HG02798 (cell line): ENCODE data around the gene VAV3.
"Not testable (repeated sequence)": the region's sequence is repeated elsewhere in the genome, so short reads cannot be mapped to it uniquely, and the experiment has no call there.

Experiments used
- ATAC-seq: cut with Tn5 transposase; IDR thresholded peaks from one replicate; pipeline ENCODE4 v1.9.1; 2021; ENCODE audit warnings: mild to moderate bottlenecking; ENCODE audit not compliant: unreplicated experiment, poor library complexity

VAV3 gene

DNA sequence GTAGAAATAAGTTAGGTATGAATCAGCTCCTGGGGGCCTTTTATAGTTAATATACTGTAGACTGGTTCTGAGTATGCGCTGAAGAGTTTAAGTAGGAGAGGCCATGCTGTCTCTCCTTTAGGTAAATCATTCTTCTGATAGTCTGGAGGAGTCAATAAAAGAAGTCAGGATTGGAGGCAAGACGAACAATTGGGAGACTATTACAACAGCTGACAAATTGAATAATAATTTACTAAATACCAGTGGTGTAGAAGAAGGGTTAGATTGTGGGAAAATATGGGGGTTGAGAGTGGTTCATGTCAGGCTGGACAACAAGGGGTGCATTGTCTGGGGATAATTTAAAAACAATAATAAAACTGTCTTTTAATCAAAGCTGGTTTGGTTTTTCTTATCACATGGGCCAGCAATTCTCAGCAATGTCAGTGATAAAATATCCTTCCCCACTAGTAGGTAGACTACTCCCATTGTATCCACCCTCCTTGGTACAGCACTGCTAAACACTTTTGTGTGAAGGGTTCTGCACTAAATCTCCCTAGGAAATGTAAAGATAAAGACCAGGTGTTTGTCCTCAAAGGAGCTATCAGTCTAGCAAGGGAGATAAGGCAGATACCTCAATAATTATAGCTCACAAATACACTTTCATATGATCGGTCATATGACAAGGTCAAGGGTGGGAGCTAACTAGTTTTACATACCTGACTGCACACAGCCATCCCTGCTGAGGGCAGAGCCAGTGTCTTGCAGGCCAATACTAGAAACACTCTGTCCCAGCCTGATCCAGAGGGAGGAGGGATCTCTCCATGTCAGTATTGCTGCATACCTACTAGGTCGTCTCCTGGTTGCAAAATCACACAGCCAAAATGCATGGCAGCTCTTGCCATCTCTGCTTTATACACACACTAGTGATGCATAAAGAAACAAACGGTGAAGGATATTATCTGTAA lies 299.7 kb downstream of the VAV3 start:
- no peak for ATAC-seq

DNA sequence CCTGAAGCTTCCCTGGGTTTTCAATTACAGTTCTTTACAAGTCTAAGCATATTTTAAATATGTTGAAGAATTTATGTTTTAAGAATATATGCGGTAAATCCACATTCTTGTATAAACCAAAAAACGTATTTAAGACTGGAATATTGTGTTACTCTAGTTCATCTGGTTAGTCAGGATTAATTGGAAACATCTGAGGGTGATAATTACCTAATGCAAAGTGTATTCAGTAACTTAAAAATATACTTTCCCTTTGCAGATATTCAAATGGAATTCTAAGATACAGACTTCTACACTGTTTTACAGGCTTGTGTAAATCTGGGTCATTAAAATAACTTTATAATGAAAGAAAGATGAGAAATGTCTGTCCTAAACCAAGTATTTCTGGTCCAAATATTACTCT lies 302.0 kb downstream of the VAV3 start:
- no peak for ATAC-seq

- no peak for ATAC-seq
Observed at GRCh38 chr1:107661158-107661557, 303.8 kb downstream of the VAV3 start.

DNA sequence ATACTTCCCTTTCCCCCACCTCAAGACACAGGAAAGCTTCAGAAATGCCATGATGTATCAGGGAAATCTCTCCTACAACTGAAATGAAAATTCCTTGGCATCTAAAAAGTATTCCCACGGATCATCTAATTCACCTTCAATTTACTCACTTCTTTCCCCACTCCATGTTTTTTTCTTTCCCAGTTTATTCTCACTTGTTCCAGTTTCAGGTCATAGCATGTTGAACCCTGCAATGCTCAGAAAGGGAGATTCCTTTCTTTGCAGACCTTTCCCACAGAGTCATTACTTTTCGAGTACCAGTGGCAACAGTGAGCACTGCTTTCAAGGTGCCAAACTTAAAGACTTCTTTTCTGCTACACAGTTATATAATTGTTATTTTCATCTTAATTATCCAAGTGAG lies 305.0 kb downstream of the VAV3 start:
- no peak for ATAC-seq

GRCh38 chr1:107657356-107657755 lies 307.6 kb downstream of the VAV3 start:
- no peak for ATAC-seq

DNA sequence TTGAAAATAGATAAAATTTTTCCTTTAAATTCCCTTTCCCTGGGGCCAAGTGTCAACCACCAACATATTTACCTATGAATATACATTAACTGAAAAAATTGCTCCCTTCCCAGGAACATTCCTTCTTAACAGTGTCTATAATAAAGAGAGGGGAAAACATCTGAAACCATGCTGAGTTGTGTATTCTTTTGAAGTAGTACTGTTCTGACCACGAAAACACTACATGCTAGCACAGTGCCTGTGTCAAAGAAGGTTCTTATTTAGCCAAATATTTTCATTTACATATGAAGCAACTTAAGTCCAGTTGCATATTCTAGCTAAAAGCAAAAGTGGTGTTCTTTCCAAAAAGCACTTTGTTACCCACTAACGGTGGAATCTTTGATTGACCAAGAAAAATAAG lies 311.2 kb downstream of the VAV3 start:
- no peak for ATAC-seq

- no peak for ATAC-seq
Observed at GRCh38 chr1:107653005-107653404, 312.0 kb downstream of the VAV3 start.

DNA sequence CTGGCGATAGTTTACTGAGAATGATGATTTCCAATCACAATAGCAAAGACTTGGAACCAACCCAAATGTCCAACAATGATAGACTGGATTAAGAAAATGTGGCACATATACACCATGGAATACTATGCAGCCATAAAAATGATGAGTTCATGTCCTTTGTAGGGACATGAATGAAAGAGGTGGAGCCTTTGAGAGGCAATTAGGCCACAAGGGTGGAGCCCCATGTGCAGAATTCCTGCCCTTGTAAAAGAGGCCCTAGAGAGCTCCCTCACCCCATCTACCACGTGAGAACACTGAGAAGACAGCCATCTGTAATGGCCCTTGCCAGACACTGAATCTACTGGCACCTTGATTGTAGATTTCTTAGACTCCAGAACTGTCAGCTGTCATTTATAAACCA lies 314.2 kb downstream of the VAV3 start:
- ATAC-seq = not testable (repeated sequence)

- no peak for ATAC-seq
Observed at GRCh38 chr1:107649023-107649422, 316.0 kb downstream of the VAV3 start.

GRCh38 chr1:107648071-107648470 lies 316.9 kb downstream of the VAV3 start:
- no peak for ATAC-seq

GRCh38 chr1:107647012-107647411 lies 318.0 kb downstream of the VAV3 start:
- ATAC-seq = no peak

GRCh38 chr1:107643766-107644165 lies 321.2 kb downstream of the VAV3 start:
- no peak for ATAC-seq

- ATAC-seq = no peak
Observed at GRCh38 chr1:107640207-107640606, 324.8 kb downstream of the VAV3 start.

GRCh38 chr1:107637101-107637500 lies 327.9 kb downstream of the VAV3 start:
- ATAC-seq = no peak

GRCh38 chr1:107633596-107633995 lies 331.4 kb downstream of the VAV3 start:
- ATAC-seq = no peak

DNA sequence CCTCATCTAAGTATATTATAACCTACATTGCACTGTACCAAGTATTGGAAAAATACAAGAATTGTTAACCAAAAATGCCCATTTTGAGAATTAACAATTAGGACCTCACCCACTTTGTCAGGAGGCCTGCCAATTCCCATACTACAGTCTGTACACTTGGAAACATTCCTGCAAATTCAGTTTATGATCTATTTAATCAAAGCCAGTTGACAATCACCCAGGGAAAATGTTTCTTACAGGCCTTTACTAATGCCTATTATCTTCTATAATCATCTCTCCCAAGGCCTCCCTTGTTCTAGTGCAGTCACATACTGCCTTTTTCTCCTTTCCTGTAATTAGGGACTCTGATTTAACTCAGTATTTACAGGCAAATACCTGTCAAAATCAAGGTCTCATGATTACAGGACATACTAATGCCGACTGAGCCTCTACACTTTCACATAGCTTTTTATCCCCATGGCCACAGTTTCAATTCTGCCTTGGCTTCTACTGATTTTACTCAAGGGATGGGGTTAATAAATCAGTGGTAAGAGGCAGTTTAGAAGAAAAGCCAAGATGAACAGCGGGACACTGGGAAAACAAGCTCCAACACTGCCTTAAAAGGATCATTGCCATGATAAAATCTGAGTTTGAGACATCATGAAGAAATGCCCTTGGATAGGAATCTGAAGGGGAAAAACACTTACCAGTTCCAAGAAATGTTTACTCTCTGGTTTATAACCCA lies 338.7 kb downstream of the VAV3 start:
- ATAC-seq = no peak

GRCh38 chr1:107625405-107626029 lies 339.5 kb downstream of the VAV3 start:
- ATAC-seq = no peak

DNA sequence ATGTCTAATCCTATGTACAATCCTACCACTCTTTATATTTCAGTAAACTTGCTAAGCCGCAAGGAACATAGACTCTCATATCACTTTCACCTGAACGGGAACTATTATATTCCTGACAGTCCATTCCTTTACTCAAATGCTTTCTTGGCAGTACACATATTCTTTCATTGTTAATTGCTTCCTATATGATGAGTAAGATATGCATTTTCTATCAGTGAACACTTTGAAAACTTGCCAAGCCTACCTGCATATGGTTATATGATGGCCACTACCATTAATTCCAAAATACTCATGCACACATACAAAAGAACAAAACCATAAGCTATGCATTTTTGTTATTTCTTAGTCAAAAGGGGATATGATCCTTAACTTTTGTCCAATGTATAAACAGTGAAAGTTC lies 341.5 kb downstream of the VAV3 start:
- no peak for ATAC-seq

DNA sequence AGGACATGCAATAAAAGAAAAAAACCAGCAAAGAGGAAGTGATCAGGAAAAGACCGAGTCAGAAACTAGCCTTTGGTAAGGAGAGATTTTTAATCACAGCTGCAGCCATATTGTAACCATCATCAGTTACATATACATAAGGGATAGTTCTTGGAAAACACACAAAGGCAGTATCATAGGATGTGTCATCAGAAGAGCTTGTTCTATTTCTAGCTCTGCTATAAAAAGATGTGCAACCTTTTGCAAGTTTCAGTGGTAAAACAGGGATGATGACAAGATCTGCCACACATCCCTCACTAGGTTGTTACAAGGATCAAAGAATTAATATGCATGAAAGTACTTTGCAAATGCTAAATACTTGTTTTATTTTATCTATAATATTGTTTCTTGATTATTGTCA lies 342.0 kb downstream of the VAV3 start:
- ATAC-seq = no peak

GRCh38 chr1:107622535-107622934 lies 342.4 kb downstream of the VAV3 start:
- no peak for ATAC-seq

DNA sequence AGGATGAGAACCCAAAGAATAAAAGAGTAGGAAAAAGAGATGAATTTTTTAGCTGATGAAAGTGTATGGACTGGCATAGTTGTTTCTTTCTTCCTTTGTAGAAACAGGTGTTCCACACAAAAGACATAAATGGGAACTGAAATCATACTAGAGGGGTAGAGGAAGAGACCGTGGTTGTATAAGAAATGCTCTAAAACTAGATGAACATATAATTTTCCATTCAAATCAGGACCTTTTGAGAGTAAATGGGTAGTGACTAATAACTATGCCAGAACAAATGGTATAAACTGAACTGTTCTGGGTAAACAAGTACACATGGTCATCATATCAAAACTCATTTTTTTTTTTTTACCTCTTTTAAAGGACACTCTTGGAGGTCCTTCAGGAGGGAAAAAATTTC lies 344.2 kb downstream of the VAV3 start:
- no peak for ATAC-seq
